Neural cell (in vitro differentiated cells): ENCODE data around the gene SCAF4. TPM values are rescaled to one million over a fixed set of nuclear protein-coding genes. Genes with fewer than 3 reads are reported as not detected.
"Not testable (repeated sequence)": the region's sequence is repeated elsewhere in the genome, so short reads cannot be mapped to it uniquely, and the experiment has no call there.

Source experiments
- H2AFZ ChIP-seq: fragments of 200-600, 300-800 bp; sonication (generic), shearing (Covaris generic); 2 replicates; pipeline ENCODE4 v1.6.0; 2014; ENCODE audit warnings: low read depth, mild to moderate bottlenecking, antibody characterized with exemption, low read length, moderate library complexity
- H3F3A ChIP-seq: fragments of 200-600 bp; shearing (Covaris generic); 2 replicates; pipeline ENCODE4 v1.6.1; 2016; ENCODE audit warnings: mild to moderate bottlenecking, moderate library complexity, mixed read lengths, antibody characterized with exemption, low read length; ENCODE audit not compliant: insufficient read depth, poor library complexity, severe bottlenecking
- H3K27ac ChIP-seq: fragments of 200-600, 300-800 bp; sonication (generic), shearing (Covaris generic); 2 replicates; pipeline ENCODE4 v1.5.1; 2014; ENCODE audit warnings: mild to moderate bottlenecking, low read length, moderate library complexity
- H3K27me3 ChIP-seq: fragments of 300-800, 200-600 bp; sonication (generic), shearing (Covaris generic); 2 replicates; pipeline ENCODE4 v1.6.0; 2014; ENCODE audit warnings: mild to moderate bottlenecking, low read depth, low read length, moderate library complexity; ENCODE audit not compliant: insufficient read depth
- H3K36me3 ChIP-seq: fragments of 300-800, 200-600 bp; sonication (generic), shearing (Covaris generic); 2 replicates; pipeline ENCODE4 v1.5.1; 2014; ENCODE audit warnings: mild to moderate bottlenecking, antibody characterized with exemption, low read length, moderate library complexity; ENCODE audit not compliant: insufficient read depth
- H3K4me2 ChIP-seq: fragments of 300-800, 200-600 bp; sonication (generic), shearing (Covaris generic); 2 replicates; pipeline ENCODE4 v1.6.0; 2014; ENCODE audit warnings: mild to moderate bottlenecking, low read length
- H3K4me3 ChIP-seq: fragments of 300-800, 200-600 bp; sonication (generic), shearing (Covaris generic); 2 replicates; pipeline ENCODE4 v1.5.1; 2014; ENCODE audit warnings: mild to moderate bottlenecking, low read length, moderate library complexity
- H3K79me2 ChIP-seq: fragments of 200-600 bp; shearing (Covaris generic); replicated peaks from 2 replicates; pipeline ENCODE4 v1.6.0; 2014; ENCODE audit warnings: mild to moderate bottlenecking, low read length, moderate library complexity; ENCODE audit not compliant: insufficient read depth
- H3K9ac ChIP-seq: fragments of 300-800, 200-600 bp; sonication (generic), shearing (Covaris generic); 2 replicates; pipeline ENCODE4 v1.6.1; 2016; ENCODE audit warnings: mild to moderate bottlenecking, low read length, mixed read lengths
- H3K9me2 ChIP-seq: fragments of 200-600 bp; shearing (Covaris generic); 2 replicates; pipeline ENCODE4 v1.6.1; 2016; ENCODE audit warnings: mild to moderate bottlenecking, low read length, mixed read lengths; ENCODE audit not compliant: insufficient read depth
- H3K9me3 ChIP-seq: fragments of 200-600, 300-800 bp; sonication (generic), shearing (Covaris generic); 2 replicates; pipeline ENCODE4 v1.6.1; 2016; ENCODE audit warnings: mild to moderate bottlenecking, mixed run types, low read length, moderate library complexity, mixed read lengths
- H4K20me1 ChIP-seq: fragments of 200-600 bp; shearing (Covaris generic); 2 replicates; pipeline ENCODE4 v1.6.1; 2016; ENCODE audit warnings: mild to moderate bottlenecking, mixed run types; ENCODE audit not compliant: insufficient read depth
- EP300 ChIP-seq: fragments of 450-650 bp; conservative IDR thresholded peaks from 2 replicates; pipeline ENCODE4 v1.6.1; 2014; ENCODE audit warnings: antibody characterized with exemption, mild to moderate bottlenecking, moderate library complexity; ENCODE audit not compliant: poor library complexity, severe bottlenecking
- EZH2 ChIP-seq: fragments of 200-600, 300-800 bp; shearing (Covaris generic), sonication (generic); IDR thresholded peaks from 2 replicates; pipeline ENCODE4 v1.6.1; 2014; ENCODE audit warnings: antibody characterized with exemption, low read length, borderline replicate concordance, mild to moderate bottlenecking; ENCODE audit not compliant: insufficient read depth, poor library complexity, severe bottlenecking
- MXI1 ChIP-seq: fragments of 450-650 bp; conservative IDR thresholded peaks from 2 replicates; pipeline ENCODE4 v1.6.1; 2014; ENCODE audit warnings: antibody characterized with exemption, mild to moderate bottlenecking; ENCODE audit not compliant: poor library complexity, severe bottlenecking
- POLR2AphosphoS5 ChIP-seq: IDR thresholded peaks from 2 replicates; pipeline ENCODE4 v1.6.1; 2012
- RAD21 ChIP-seq: fragments of 450-650 bp; conservative IDR thresholded peaks from 2 replicates; pipeline ENCODE4 v1.6.1; 2014; ENCODE audit warnings: antibody characterized with exemption, mild to moderate bottlenecking, moderate library complexity
- TAF1 ChIP-seq: IDR thresholded peaks from 2 replicates; pipeline ENCODE4 v1.6.1; 2012; ENCODE audit warnings: low read depth
- polyA plus RNA-seq: library from polyadenylated mRNA; depleted of rRNA; stranded (reverse); fragments of >200 nt; gene quantifications from 2 replicates; pipeline ENCODE4 v1.2.3, GENCODE V29; 2014
- TF ChIP-seq, protein P1 (sequence below): fragments of 450-650 bp; IDR thresholded peaks from 2 replicates; pipeline ENCODE4 v1.5.1; 2014; ENCODE audit warnings: antibody characterized with exemption, mild to moderate bottlenecking, moderate library complexity; ENCODE audit not compliant: poor library complexity, severe bottlenecking
- TF ChIP-seq, protein P2 (sequence below): IDR thresholded peaks from 2 replicates; pipeline ENCODE4 v1.6.1; 2012; ENCODE audit warnings: borderline replicate concordance

Gene SCAF4
- polyA plus RNA-seq, 1 donor from 2014 or later, result 5.4 TPM

DNA sequence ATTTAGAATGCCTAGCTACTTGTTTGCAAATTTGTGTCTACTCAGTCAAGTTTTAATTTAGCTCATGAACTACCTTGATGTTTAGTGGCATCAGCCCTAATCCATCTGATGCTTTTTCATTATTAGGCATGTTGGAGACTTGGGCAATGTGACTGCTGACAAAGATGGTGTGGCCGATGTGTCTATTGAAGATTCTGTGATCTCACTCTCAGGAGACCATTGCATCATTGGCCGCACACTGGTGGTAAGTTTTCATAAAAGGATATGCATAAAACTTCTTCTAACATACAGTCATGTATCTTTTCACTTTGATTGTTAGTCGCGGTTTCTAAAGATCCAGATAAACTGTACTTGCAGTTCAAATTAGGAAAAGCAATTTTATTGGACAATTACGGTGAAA is 64.8 kb downstream of the SCAF4 start:
- no peak overlapping the region for H3K27ac ChIP-seq
- H3K36me3 ChIP-seq, result peaks cover 7% of the 10 kb centered on the region
- H3K27me3 ChIP-seq, result no peaks in the 10 kb centered on the region
- no peak overlapping the region for H3K4me2 ChIP-seq
- no peak overlapping the region for H3K4me3 ChIP-seq
- H2AFZ ChIP-seq, result no peak overlapping the region
- H4K20me1 ChIP-seq, result no peaks in the 10 kb centered on the region
- H3F3A ChIP-seq, result no peaks in the 10 kb centered on the region
- H3K79me2 ChIP-seq, result peaks cover 7% of the 10 kb centered on the region
- no peak overlapping the region for H3K9ac ChIP-seq
- H3K9me2 ChIP-seq, result no peaks in the 10 kb centered on the region
- TF ChIP-seq, protein P1, sequence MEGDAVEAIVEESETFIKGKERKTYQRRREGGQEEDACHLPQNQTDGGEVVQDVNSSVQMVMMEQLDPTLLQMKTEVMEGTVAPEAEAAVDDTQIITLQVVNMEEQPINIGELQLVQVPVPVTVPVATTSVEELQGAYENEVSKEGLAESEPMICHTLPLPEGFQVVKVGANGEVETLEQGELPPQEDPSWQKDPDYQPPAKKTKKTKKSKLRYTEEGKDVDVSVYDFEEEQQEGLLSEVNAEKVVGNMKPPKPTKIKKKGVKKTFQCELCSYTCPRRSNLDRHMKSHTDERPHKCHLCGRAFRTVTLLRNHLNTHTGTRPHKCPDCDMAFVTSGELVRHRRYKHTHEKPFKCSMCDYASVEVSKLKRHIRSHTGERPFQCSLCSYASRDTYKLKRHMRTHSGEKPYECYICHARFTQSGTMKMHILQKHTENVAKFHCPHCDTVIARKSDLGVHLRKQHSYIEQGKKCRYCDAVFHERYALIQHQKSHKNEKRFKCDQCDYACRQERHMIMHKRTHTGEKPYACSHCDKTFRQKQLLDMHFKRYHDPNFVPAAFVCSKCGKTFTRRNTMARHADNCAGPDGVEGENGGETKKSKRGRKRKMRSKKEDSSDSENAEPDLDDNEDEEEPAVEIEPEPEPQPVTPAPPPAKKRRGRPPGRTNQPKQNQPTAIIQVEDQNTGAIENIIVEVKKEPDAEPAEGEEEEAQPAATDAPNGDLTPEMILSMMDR, result no peak
- TF ChIP-seq TAF1 (no peak), EZH2 (no peak), MXI1 (no peak)
- TF ChIP-seq, protein P2, sequence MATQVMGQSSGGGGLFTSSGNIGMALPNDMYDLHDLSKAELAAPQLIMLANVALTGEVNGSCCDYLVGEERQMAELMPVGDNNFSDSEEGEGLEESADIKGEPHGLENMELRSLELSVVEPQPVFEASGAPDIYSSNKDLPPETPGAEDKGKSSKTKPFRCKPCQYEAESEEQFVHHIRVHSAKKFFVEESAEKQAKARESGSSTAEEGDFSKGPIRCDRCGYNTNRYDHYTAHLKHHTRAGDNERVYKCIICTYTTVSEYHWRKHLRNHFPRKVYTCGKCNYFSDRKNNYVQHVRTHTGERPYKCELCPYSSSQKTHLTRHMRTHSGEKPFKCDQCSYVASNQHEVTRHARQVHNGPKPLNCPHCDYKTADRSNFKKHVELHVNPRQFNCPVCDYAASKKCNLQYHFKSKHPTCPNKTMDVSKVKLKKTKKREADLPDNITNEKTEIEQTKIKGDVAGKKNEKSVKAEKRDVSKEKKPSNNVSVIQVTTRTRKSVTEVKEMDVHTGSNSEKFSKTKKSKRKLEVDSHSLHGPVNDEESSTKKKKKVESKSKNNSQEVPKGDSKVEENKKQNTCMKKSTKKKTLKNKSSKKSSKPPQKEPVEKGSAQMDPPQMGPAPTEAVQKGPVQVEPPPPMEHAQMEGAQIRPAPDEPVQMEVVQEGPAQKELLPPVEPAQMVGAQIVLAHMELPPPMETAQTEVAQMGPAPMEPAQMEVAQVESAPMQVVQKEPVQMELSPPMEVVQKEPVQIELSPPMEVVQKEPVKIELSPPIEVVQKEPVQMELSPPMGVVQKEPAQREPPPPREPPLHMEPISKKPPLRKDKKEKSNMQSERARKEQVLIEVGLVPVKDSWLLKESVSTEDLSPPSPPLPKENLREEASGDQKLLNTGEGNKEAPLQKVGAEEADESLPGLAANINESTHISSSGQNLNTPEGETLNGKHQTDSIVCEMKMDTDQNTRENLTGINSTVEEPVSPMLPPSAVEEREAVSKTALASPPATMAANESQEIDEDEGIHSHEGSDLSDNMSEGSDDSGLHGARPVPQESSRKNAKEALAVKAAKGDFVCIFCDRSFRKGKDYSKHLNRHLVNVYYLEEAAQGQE, result no peak
- no peaks in the 10 kb centered on the region for H3K9me3 ChIP-seq

DNA sequence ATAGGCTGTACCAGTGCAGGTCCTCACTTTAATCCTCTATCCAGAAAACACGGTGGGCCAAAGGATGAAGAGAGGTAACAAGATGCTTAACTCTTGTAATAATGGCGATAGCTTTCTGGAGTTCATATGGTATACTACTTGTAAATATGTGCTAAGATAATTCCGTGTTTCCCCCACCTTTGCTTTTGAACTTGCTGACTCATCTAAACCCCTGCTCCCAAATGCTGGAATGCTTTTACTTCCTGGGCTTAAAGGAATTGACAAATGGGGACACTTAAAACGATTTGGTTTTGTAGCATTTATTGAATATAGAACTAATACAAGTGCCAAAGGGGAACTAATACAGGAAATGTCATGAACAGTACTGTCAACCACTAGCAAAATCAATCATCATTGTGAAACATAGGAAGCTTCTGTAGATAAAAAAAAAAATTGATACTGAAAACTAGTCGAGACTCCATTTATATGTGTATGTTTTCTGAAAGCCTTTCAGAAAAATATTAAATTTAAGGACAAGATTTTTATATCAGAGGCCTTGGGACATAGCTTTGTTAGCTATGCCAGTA is 65.4 kb downstream of the SCAF4 start:
- Histone ChIP-seq H3K27me3 (no peaks in the 10 kb centered on the region), H3F3A (no peaks in the 10 kb centered on the region), H4K20me1 (no peaks in the 10 kb centered on the region), H3K4me3 (no peak overlapping the region), H3K79me2 (peaks cover 7% of the 10 kb centered on the region), H3K9me3 (no peaks in the 10 kb centered on the region), H3K9ac (no peak overlapping the region), H3K9me2 (no peaks in the 10 kb centered on the region), H2AFZ (no peak overlapping the region), H3K27ac (no peak overlapping the region), H3K36me3 (peaks cover 7% of the 10 kb centered on the region), H3K4me2 (no peak overlapping the region)
- TF ChIP-seq EZH2 (no peak), POLR2AphosphoS5 (no peak), EP300 (no peak), MXI1 (no peak), RAD21 (no peak)
- TF ChIP-seq, protein P2, result no peak
- TF ChIP-seq, protein P1, result no peak

DNA sequence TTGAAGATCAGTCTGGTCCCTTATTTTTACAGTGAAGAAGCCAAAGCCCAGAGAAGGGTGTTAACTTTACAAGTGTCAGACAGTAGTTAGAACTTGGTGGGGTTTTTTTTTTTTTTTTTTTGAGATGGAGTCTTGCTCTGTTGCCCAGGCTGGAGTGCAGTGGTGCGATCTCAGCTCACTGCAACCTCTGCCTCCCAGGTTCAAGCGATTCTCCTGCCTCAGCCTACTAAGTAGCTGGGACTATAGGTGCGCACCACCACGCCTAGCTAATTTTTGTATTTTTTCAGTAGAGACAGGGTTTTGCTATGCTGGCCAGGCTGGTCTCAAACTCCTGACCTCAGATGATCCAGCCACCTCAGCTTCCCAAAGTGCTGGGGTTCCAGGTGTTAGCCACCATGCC is 66.0 kb downstream of the SCAF4 start:
- H3K27ac ChIP-seq, H3K4me2 ChIP-seq, H3F3A ChIP-seq, H3K9me3 ChIP-seq, H3K9ac ChIP-seq, H3K9me2 ChIP-seq, H2AFZ ChIP-seq, H4K20me1 ChIP-seq, H3K4me3 ChIP-seq, H3K27me3 ChIP-seq, H3K36me3 ChIP-seq: not testable (repeated sequence)
- H3K79me2 ChIP-seq, result peaks cover 11% of the 10 kb centered on the region
